T-cell (primary cell): ENCODE measurements around the gene BACE1. TPM values are rescaled to one million over a fixed set of nuclear protein-coding genes. Genes with fewer than 3 reads are reported as not detected.

ENCODE experiments used
- ATAC-seq, 4 experiments: fragments of 200-7000 bp in 3 of 4; fragments of 150-1000 bp in 1 of 4; cut with Tn5 transposase; replicated peaks in 1 of 4; 1 replicate in 3 of 4; 2 replicates in 1 of 4; pipeline ENCODE4 v1.10.0; 2021; ENCODE audit warnings: moderate library complexity in 3 of 4, mild to moderate bottlenecking in 2 of 4, moderate number of reproducible peaks in 1 of 4
- CTCF ChIA-PET, 2 donors: fragments of 300-600 bp; sonication (Branson Sonifier 250); formaldehyde crosslinking; loops; one replicate each; lab custom pipeline; 2022; ENCODE audit warnings: antibody characterized with exemption in 2 of 2; lab: Charles Lee
- POLR2A ChIA-PET, 2 donors: fragments of 300-600 bp; sonication (Branson Sonifier 250); formaldehyde crosslinking; loops; one replicate each; lab custom pipeline; 2022; ENCODE audit warnings: antibody characterized with exemption in 2 of 2; lab: Charles Lee
- DNase-seq, 35 experiments: peaks; one replicate each; pipeline versions ENCODE4 v3.0.0 to v3.0.0-alpha.2; 2013 to 2023
- H3K27ac ChIP-seq: one replicate; pipeline ENCODE4 v1.5.1; 2013; ENCODE audit warnings: low read length
- H3K27me3 ChIP-seq, 2 experiments: replicated peaks in 1 of 2; 1 replicate in 1 of 2; 2 replicates in 1 of 2; pipeline versions ENCODE4 v1.6.1 to v1.7.0; 2013; ENCODE audit warnings: low read length in 1 of 2, mixed read lengths in 1 of 2; ENCODE audit not compliant: control insufficient read depth in 2 of 2, insufficient read depth in 2 of 2; ENCODE audit errors: extremely low read depth in 1 of 2
- H3K36me3 ChIP-seq, 2 donors: 1 replicate in 1 of 2; 2 replicates in 1 of 2; pipeline versions ENCODE4 v1.6.1 to v1.7.0; 2013; ENCODE audit warnings: low read length in 1 of 2; ENCODE audit not compliant: control insufficient read depth in 2 of 2, insufficient read depth in 1 of 2; ENCODE audit errors: extremely low read depth in 1 of 2
- H3K4me1 ChIP-seq, 2 experiments: 1 replicate in 1 of 2; 2 replicates in 1 of 2; pipeline versions ENCODE4 v1.6.1 to v1.7.0; 2013; ENCODE audit warnings: low read length in 2 of 2, mixed read lengths in 1 of 2; ENCODE audit not compliant: insufficient read depth in 2 of 2, control insufficient read depth in 1 of 2; ENCODE audit errors: extremely low read depth in 1 of 2
- H3K4me3 ChIP-seq, 2 donors: 1 replicate in 1 of 2; 2 replicates in 1 of 2; pipeline versions ENCODE4 v1.5.1 to v1.7.0; 2013; ENCODE audit warnings: mild to moderate bottlenecking in 2 of 2, low read length in 1 of 2, moderate library complexity in 1 of 2; ENCODE audit not compliant: control insufficient read depth in 1 of 2; ENCODE audit errors: extremely low read depth in 1 of 2
- H3K9me3 ChIP-seq: 2 replicates; pipeline ENCODE4 v1.7.0; 2013
- H3K27ac Mint-ChIP-seq, 2 donors: one replicate each; pipeline ENCODE4 v1.8.0; 2020 to 2021; ENCODE audit warnings: mild to moderate bottlenecking in 2 of 2, mixed read lengths in 2 of 2
- H3K27me3 Mint-ChIP-seq, 2 donors: one replicate each; pipeline ENCODE4 v1.8.0; 2021 to 2022; ENCODE audit warnings: mixed read lengths in 2 of 2
- H3K36me3 Mint-ChIP-seq: one replicate; pipeline ENCODE4 v1.8.0; 2021; ENCODE audit warnings: mixed read lengths
- H3K4me1 Mint-ChIP-seq, 3 donors: one replicate each; pipeline ENCODE4 v1.8.0; 2020 to 2022; ENCODE audit warnings: mixed read lengths in 3 of 3, mild to moderate bottlenecking in 1 of 3
- H3K4me3 Mint-ChIP-seq, 3 donors: one replicate each; pipeline ENCODE4 v1.8.0; 2020 to 2022; ENCODE audit warnings: mild to moderate bottlenecking in 3 of 3, mixed read lengths in 3 of 3, moderate library complexity in 3 of 3
- H3K9me3 Mint-ChIP-seq, 3 donors: one replicate each; pipeline ENCODE4 v1.8.0; 2020 to 2022; ENCODE audit warnings: mixed read lengths in 3 of 3
- WGBS: methylation state at CpG from one replicate; pipeline ENCODE4 v1.1.5; 2013; ENCODE audit warnings: missing lambda C conversion rate; ENCODE audit not compliant: insufficient coverage; 5-methylcytosine and 5-hydroxymethylcytosine counted together
- total RNA-seq, 35 experiments: library from RNA in 6 of 35; stranded (reverse) in 6 of 35; fragments of 120-200 nt in 1 of 35; gene quantifications; one replicate each; pipeline versions ENCODE4 v1.2.1 to v1.2.4 and lab custom pipeline; 2013 to 2026

The BACE1 gene
- total RNA-seq, 5 donors from 2014 or later (not counting 1 experiment from before 2014, with no cell fraction given), result 1.3 to 2.3 (median 1.9) TPM

DNA sequence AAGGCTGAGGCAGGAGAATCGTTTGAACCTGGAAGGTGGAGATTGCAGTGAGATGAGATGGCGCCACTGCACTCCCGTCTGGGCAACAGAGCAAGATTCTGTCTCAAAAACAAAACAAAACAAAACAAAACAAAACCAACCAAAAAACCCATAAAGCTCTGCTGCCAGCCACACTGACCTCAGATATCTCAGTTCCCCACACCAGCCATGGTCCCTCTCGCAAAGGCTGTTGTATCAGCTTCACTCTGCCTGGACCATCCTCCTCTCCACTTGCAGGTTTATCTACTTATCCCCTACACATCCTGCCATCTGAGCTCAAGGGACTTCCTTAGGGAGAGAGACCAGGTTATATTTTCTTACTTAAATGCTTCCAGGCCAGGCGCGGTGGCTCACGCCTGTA, 13.8 kb downstream of the BACE1 start:
- Mint-ChIP-seq H3K27me3 (no peaks in the 10 kb centered on the region), H3K4me1 (peaks cover 0 to 4% (median 0%) of the 10 kb centered on the region in 3 donors), H3K4me3 (no peak overlapping the region), H3K9me3 (no peaks in the 10 kb centered on the region), H3K36me3 (no peaks in the 10 kb centered on the region), H3K27ac (no peak overlapping the region)
- Histone ChIP-seq H3K9me3 (no peaks in the 10 kb centered on the region), H3K36me3 (no peaks in the 10 kb centered on the region), H3K4me3 (no peak overlapping the region), H3K4me1 (no peaks in the 10 kb centered on the region), H3K27ac (no peak overlapping the region), H3K27me3 (peaks cover 0 to 20% of the 10 kb centered on the region in 2 experiments)
- POLR2A ChIA-PET, result interaction anchor here in 1 of 2 donors (0.6 kb wide), 1 partner anchor 22 kb away, joined by 10 read pairs; no protein-coding TSS in a partner anchor
- 100% methylated on average over 4 of the region's 7 CpGs for WGBS
- ATAC-seq (no peak), DNase-seq (no peak)
- CTCF ChIA-PET, result interaction anchor here in 1 of 2 donors (0.8 kb wide), 1 partner anchor 1125 kb away, joined by 4 read pairs; no protein-coding TSS in a partner anchor

DNA sequence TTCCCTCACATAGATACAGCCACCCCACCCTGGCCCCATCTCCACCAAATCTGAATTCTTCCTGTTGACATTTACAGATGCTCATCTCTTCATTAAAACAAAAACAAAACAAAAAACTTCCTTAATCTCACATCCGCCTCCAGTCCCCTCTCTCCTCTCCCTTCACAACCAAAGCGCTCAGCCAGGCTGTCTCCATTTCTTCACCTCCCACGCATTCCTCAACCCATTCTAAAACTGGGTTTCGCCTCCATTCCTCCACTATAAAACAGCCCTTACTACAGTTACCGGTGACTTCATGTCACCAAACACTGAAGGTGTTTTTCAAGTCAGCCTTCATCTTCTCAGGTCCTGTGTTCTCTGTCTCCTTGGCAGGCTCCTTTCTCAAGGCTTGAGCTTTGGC, 15.3 kb downstream of the BACE1 start:
- ATAC-seq (no peak), DNase-seq (no peak)
- CTCF ChIA-PET, result no interaction called here
- Histone ChIP-seq H3K27ac (no peak overlapping the region), H3K36me3 (no peaks in the 10 kb centered on the region), H3K4me3 (no peak overlapping the region), H3K9me3 (no peaks in the 10 kb centered on the region), H3K4me1 (no peaks in the 10 kb centered on the region), H3K27me3 (peaks cover 0 to 7% of the 10 kb centered on the region in 2 experiments)
- peaks cover 0 to 4% (median 0%) of the 10 kb centered on the region in 3 donors for H3K4me1 Mint-ChIP-seq
- POLR2A ChIA-PET, result interaction anchor here in 1 of 2 donors (0.6 kb wide), 1 partner anchor 33 kb away, joined by 3 read pairs; no protein-coding TSS in a partner anchor
- H3K36me3 Mint-ChIP-seq, result no peaks in the 10 kb centered on the region
- H3K27ac Mint-ChIP-seq, result no peak overlapping the region
- no peaks in the 10 kb centered on the region for H3K27me3 Mint-ChIP-seq
- H3K4me3 Mint-ChIP-seq, result no peak overlapping the region
- 60% methylated on average over 5 of the region's 5 CpGs for WGBS
- no peaks in the 10 kb centered on the region for H3K9me3 Mint-ChIP-seq

DNA sequence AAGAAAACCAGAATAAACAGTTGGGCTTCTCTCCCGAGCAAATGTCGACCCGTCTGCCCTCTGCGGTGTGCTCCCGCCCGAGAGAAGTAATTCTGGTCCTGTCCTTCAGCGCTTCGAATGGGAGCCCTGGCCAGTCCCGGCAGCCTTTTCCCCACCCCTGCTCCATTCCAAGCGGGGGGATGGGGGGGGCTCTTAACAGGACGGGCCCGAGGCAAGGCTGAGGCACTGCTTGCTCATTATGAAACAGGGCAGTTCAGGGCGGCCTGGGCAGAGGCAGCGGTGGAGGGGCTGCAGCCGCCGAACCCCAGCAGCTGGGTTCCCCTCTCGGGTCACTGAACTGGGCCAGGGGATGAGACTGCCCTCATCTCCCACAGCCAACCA, 15.8 kb downstream of the BACE1 start:
- Mint-ChIP-seq H3K36me3 (no peaks in the 10 kb centered on the region), H3K4me1 (peaks cover 0 to 4% (median 0%) of the 10 kb centered on the region in 3 donors), H3K9me3 (no peaks in the 10 kb centered on the region), H3K4me3 (no peak overlapping the region), H3K27ac (no peak overlapping the region), H3K27me3 (no peaks in the 10 kb centered on the region)
- no peaks in the 10 kb centered on the region for H3K36me3 ChIP-seq
- ChIA-PET POLR2A (no interaction called here), CTCF (no interaction called here)
- H3K9me3 ChIP-seq, result no peaks in the 10 kb centered on the region
- no peak overlapping the region for H3K4me3 ChIP-seq
- 75% methylated on average over 17 of the region's 17 CpGs for WGBS
- H3K27ac ChIP-seq, result no peak overlapping the region
- H3K27me3 ChIP-seq, result peaks cover 0 to 7% of the 10 kb centered on the region in 2 experiments
- ATAC-seq (no peak), DNase-seq (no peak)
- no peaks in the 10 kb centered on the region for H3K4me1 ChIP-seq

DNA sequence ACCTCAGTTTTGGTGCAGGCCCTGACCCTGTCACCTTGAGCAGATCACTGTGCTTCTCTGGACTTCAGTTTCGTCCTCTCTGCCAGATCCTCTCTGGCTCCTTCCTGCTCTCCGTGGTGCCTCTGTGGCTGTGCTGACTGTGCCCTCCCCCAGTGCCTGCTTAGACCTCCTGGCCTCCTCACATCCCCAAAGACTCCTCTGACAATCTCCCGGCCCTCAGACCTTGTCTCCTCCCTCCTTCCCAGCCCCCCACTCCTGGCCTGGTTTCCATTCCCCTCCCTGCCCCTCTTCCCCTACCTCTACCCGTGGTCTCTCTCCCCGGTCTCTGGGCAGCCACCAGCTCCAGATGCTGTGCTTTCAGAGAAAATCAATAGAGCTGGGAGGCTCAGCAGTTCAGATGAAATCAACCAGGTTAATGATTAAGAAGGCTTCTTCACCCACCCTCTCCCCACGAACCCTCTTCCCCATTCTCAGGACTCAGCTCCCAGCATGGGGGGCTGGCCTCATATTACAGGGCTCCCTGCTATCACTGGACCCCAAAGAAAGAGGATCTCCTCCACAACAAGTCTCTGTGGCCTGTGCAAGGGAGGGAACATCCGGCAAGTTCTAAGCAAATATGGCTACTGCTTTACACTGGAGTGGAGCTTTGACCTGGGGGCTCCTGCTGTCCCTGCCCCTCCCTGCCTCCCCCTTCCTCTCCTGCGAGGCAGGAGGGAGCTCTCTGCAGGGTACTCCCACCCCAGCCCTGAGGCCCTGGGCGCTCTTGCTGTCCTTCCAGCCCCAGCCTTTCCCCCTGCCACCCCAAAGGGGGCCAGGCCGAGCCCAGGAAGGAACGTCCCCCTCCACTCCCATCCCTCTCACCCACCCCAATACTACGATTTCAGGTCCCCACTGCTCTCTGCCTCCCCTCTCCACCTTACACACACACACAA, 16.4 kb downstream of the BACE1 start:
- peaks cover 0 to 3% of the 10 kb centered on the region in 2 experiments for H3K27me3 ChIP-seq
- H3K9me3 Mint-ChIP-seq, result no peaks in the 10 kb centered on the region
- POLR2A ChIA-PET, result no interaction called here
- no peaks in the 10 kb centered on the region for H3K27me3 Mint-ChIP-seq
- peaks cover 3% of the 10 kb centered on the region for H3K36me3 Mint-ChIP-seq
- peaks cover 0 to 4% (median 0%) of the 10 kb centered on the region in 3 donors for H3K4me1 Mint-ChIP-seq
- CTCF ChIA-PET, result no interaction called here
- H3K9me3 ChIP-seq, result no peaks in the 10 kb centered on the region
- H3K27ac Mint-ChIP-seq, result no peak overlapping the region
- DNase-seq (no peak), ATAC-seq (no peak)
- H3K36me3 ChIP-seq, result no peaks in the 10 kb centered on the region
- H3K4me3 ChIP-seq, result no peak overlapping the region
- no peaks in the 10 kb centered on the region for H3K4me1 ChIP-seq
- WGBS, result 78% methylated on average over 11 of the region's 12 CpGs
- H3K4me3 Mint-ChIP-seq, result no peak overlapping the region
- no peak overlapping the region for H3K27ac ChIP-seq

DNA sequence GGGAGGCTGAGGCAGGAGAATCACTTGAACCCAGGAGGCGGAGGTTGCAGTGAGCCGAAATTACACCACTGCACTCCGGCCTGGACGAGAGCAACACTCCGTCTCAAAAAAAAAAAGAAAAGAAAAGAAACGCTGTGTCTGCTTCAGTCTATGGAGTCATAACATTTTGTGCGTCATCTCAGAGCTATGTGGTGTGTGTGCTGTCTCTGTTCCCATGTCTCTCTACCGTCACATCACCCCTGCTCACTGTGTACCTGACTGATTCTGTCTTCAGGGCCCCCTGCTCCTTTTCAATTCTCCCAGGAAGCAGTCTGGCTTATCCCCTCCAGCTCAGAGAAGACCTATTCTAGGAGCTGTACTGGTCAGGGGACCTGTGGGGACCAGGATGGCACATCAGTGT, 17.9 kb downstream of the BACE1 start:
- no peaks in the 10 kb centered on the region for H3K9me3 ChIP-seq
- H3K4me3 Mint-ChIP-seq, result no peak overlapping the region
- peaks cover 3% of the 10 kb centered on the region for H3K36me3 Mint-ChIP-seq
- H3K27ac ChIP-seq, result no peak overlapping the region
- no peaks in the 10 kb centered on the region for H3K4me1 ChIP-seq
- no peak overlapping the region for H3K4me3 ChIP-seq
- H3K9me3 Mint-ChIP-seq, result no peaks in the 10 kb centered on the region
- 70% methylated on average over 2 of the region's 8 CpGs for WGBS
- no peak for DNase-seq
- H3K27ac Mint-ChIP-seq, result no peak overlapping the region
- no peaks in the 10 kb centered on the region for H3K27me3 Mint-ChIP-seq
- POLR2A ChIA-PET, result no interaction called here
- no peak for ATAC-seq
- CTCF ChIA-PET, result no interaction called here
- no peaks in the 10 kb centered on the region for H3K36me3 ChIP-seq
- peaks cover 0 to 4% (median 0%) of the 10 kb centered on the region in 3 donors for H3K4me1 Mint-ChIP-seq
- no peaks in the 10 kb centered on the region for H3K27me3 ChIP-seq

DNA sequence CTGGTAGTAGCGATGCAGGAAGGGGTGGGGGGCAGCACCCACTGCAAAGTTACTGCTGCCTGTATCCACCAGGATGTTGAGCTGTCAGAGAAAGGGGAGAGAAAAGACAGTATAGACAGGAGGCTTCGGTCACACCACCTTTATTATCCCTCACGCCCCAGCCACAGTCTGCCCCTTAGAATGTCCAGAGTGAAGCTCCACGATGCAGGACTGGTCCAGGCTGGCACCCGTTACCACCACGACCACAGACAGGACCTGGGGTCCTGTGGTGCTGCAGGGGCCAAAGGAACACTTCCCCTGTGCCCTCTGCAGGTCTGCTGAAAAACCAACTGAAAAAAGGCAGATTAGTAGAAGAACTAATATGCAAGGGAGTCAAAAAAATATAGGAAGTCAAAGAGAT, 19.2 kb downstream of the BACE1 start:
- WGBS, result 71% methylated on average over 1 of the region's 6 CpGs
- DNase-seq (no peak), ATAC-seq (no peak)
- H3K27ac ChIP-seq, result no peak overlapping the region
- Mint-ChIP-seq H3K27ac (no peak overlapping the region), H3K36me3 (peaks cover 9% of the 10 kb centered on the region), H3K27me3 (no peaks in the 10 kb centered on the region), H3K4me1 (peaks cover 0 to 4% (median 0%) of the 10 kb centered on the region in 3 donors), H3K9me3 (no peaks in the 10 kb centered on the region), H3K4me3 (no peak overlapping the region)
- POLR2A ChIA-PET, result no interaction called here
- no peaks in the 10 kb centered on the region for H3K4me1 ChIP-seq
- CTCF ChIA-PET, result no interaction called here
- no peaks in the 10 kb centered on the region for H3K9me3 ChIP-seq
- no peaks in the 10 kb centered on the region for H3K27me3 ChIP-seq
- H3K36me3 ChIP-seq, result no peaks in the 10 kb centered on the region
- H3K4me3 ChIP-seq, result no peak overlapping the region
